Measurements from ENCODE around the gene CRIM1.

Gene CRIM1

DNA sequence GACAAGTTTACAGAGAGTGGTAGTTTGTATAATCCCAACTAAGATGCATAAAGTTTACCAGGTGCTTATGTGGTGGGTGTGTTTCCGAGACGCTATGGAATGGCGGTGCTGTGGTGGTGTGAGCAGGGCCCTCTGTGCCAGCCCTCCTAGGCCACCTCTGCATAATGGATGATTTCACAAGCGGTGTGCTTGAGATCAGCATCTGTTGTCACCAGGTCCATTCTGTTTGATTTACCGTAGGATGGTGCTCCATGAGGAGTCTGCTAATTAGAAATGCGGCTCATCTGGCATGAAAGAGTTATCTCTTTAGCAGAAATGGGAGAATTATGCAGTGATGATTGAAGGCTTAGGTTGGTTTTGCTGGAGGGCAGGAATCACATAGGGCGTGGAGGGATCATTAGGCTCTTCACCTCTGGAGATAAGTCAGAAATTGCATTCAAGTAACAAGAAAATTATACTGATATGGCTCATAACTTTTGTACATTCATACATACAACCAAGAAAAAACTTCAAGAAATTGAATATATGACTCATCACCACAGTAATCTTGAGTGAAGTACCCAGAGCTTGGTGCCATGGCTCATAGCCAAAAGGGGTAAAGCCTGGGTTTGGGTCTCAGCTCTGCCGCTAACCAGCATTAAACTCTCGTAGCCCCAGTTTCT is 41.4 kb downstream of the CRIM1 start:
- no peak for DNase-seq (ENCODE audit: low read depth)

DNA sequence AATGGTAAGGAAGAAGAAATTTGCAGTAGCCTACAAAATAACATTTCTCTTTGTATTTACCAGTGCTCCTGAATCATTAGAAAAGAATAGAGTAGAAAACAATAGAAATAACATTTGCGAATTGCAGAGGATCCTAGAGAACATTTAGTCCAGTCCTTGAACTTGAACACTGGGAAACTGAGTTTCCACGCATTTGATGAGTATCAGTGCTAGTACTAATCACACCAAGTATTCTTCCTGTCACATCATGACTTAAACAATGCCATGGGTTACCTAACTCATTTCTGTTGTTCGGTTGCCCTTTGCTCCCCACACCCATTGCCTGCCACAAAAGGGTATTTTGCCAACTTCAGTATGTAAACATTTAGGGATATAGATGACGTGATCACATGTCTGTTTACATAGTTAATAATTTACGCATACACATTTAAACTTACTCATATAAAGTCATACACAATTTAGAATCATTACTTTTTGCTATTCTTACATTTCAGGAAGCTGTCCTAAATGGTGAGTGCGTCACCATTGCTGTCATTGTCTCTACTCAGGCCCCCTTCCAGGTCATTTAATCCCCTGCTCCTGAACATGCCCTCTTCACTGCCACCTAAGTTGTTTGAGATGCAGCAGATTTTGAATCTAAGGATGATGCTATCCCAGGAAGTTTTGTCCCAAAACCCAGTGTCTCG is 42.3 kb downstream of the CRIM1 start:
- DNase-seq (ENCODE audit: low read depth): no peak

- DNase-seq (ENCODE audit: low read depth): no peak
Measured at GRCh38 chr2:36399050-36399449, 43.5 kb downstream of the CRIM1 start.

DNA sequence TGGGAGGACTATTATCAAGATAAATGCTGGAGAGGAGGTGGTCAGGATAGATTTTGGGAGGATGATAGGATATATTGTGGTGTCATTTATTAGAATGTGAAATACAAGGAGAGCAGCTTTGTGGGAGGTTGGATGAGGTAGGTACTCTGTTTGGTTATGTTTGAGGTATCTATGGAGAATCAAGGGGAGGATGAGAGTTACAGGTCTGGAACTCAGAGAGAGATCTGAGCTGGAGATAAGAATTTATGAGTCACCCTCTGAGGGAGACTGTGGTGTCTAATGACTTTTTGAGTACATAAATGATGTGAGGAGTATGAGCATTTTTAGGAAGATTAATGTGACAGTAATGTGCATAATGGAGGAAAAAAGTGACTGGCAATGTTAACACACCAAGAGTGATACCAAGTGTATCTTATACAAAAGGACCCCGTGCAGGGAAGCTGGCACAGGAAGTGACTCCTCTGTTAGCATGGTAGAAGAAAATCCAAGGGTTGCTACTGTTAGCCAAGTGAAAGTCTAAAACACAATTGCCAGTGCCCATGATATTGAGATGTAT is 48.2 kb downstream of the CRIM1 start:
- DNase-seq (ENCODE audit: low read depth): no peak

DNA sequence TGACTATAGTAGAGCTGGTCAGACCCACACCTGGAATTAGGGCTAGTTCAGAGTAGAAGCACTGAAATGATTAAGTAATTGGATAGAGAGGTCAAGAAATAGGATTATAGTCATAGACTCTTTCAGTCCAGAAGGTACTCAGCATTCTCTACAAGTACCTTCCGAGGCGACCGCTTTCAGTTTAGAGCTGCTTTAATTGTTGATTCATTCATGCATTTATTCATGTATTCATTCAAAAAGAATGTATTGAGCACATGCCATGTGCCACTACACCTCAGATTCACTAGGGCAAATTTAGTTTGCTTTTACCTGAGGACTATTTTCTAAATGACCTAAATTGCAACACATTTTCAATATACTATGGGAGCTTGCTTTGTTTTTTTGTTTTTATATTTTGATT is 48.7 kb downstream of the CRIM1 start:
- no peak for DNase-seq (ENCODE audit: low read depth)

DNA sequence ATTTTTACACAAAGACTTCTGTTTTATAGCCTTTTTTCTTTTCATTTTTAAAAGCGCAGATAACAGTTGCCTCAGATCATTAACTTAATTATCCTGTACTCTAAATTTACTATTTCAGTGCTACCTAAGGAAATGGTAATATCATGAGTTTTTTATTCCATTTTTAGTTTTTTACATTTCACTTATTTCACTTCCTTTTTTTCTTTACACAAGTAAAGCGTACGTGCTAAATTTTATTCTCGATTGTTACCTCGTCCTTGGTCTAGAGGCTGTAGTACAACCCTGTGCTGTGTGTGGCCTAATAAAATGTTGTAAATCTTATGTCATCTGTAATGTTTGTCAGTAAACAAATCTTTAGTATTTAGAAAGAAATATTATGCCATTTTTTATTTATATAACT is 49.2 kb downstream of the CRIM1 start:
- DNase-seq (ENCODE audit: low read depth): no peak

- DNase-seq (ENCODE audit: low read depth): no peak
Measured at GRCh38 chr2:36405183-36405582, 49.6 kb downstream of the CRIM1 start.

DNA sequence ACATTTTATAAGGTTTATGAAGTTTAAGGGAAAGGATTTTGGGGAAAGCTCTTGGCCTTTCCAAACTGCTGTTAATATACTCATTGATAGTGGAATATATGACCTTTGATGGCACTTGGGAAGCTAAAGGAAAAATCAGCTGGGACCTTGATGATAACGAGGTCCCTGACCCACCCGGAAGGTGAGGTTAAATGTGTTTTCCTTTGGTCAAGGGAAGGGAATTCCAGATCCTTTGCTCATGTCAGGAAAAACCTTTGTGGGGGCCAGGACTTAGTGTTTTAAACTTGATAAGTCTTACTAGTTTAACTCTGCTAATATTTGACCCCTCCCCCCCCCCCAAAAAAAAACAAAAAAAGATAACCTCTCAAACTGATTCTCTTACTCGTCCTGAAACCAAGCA is 50.7 kb downstream of the CRIM1 start:
- DNase-seq (ENCODE audit: low read depth): no peak

- DNase-seq (ENCODE audit: low read depth): no peak
Measured at GRCh38 chr2:36407413-36407812, 51.8 kb downstream of the CRIM1 start.

DNA sequence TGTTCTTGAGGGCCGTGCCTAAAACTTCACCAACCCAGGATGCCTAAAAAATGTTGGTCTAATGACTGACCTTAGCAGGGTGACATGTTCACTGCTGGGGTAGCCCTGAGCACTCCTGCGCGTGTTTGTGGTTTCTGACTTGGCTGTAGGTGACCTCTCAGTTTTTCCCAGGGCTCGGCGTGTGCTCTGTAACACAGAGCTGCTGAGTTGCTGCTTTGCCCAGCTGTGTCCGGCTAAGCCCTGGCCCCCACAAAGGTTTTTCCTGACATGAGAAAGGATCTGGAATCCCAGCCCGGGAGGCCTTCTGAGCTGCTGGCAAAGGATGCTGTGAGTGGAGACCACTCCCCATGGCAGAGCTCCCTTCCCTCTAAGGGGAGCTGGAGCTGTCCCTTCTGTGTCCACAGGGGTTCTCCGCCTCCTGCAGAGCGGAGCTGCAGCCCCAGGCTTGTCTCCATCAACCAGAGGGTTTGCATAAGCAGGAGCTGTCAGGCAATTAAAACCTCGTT is 52.7 kb downstream of the CRIM1 start:
- no peak for DNase-seq (ENCODE audit: low read depth)

- DNase-seq (ENCODE audit: low read depth): no peak
Measured at GRCh38 chr2:36409335-36409734, 53.8 kb downstream of the CRIM1 start.

- no peak for DNase-seq (ENCODE audit: low read depth)
Measured at GRCh38 chr2:36409935-36410334, 54.4 kb downstream of the CRIM1 start.

GRCh38 chr2:36410681-36411080 is 55.1 kb downstream of the CRIM1 start:
- no peak for DNase-seq (ENCODE audit: low read depth)

GRCh38 chr2:36411962-36412444 is 56.4 kb downstream of the CRIM1 start:
- no peak for DNase-seq (ENCODE audit: low read depth)

- peak; percentile 33 for DNase-seq (ENCODE audit: low read depth)
Measured at GRCh38 chr2:36413218-36413617, 57.6 kb downstream of the CRIM1 start.

GRCh38 chr2:36414307-36414706 is 58.7 kb downstream of the CRIM1 start:
- DNase-seq (ENCODE audit: low read depth): no peak

DNA sequence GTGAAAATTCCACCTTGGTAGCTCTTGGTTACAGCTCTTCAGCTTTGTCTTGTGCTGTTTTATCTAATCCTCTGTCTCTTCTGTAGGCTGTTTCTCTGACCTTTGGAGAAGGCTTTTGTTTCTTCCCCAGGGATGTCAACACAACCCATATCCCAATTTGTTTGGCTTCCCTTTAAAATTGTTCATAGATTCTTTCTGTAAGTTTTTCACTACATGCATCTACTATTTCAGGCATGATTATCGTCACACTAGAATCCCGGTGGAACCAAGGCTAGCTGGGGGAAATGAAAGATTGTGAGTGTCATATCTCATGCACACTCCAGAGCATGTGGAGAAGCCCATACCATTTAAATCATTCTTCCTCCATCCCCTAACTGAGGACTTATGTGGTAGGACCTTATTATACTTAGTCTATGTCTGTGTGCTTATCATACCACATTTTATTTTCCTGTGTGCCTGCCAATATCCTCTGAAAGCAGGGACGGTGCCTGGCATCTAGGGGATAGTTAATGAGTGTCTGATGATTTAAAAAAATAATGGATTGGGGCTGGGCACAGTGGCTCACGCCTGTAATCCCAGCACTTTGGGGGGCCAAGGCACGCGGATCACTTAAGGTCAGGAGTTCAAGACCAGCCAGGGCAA is 59.9 kb downstream of the CRIM1 start:
- no peak for DNase-seq (ENCODE audit: low read depth)

DNA sequence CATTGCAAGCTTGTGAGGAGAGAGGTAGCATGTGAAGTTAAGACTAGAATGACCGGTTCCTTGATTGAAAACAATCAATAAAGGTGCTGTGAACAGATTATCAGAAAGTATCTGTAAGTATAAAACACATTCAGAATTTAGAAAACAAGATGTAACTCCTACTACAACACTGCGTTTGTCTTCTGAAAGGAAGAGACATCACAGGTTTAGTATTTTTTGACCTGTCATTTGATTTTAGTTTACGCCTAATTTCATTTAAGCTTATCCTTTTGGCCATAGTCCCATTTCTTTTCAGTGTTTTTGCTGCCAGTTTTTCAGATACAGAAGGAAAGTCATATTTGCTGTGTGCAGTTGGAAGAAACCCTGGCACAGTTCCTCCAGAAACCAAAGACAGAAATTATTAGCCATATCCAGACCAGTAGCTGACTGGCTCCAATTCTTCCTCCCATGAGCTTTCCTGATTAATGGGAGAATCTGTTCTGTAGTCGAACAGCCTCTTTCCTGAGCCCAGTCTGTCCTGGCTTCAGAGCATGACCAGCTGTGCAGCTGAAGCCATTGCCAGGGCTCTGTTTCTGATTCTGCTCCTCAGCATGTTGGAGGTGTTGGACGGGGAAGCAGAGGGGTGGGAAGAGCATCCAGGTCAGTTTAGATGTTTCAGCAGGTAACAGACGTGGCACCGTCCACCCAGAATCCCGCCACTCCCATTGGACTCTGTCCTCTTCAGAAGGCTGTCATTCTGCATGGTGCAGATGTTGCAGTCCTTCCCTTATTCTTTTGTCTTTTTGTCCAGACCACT is 61.0 kb downstream of the CRIM1 start:
- no peak for DNase-seq (ENCODE audit: low read depth)

GRCh38 chr2:36420569-36421181 is 65.1 kb downstream of the CRIM1 start:
- DNase-seq (ENCODE audit: low read depth): no peak

DNA sequence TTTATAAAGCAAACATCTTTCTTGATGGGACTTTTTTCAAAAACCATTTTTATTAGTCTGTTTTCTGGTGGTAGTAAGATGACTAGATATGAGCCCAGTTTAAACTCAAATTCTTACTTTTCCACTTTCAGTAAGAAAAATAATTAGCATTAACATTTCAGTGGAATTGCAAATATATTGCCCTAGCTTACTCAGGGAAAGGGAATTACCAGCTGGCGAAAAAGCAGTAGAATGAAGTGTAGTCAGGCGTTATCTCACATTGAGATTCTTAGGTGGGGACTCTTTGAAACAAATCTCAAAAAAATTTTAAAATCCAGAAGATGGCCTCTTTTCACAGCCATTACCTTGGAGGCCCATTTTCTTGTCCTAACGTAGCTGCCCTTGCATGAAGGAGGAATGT is 65.8 kb downstream of the CRIM1 start:
- DNase-seq (ENCODE audit: low read depth): no peak

DNA sequence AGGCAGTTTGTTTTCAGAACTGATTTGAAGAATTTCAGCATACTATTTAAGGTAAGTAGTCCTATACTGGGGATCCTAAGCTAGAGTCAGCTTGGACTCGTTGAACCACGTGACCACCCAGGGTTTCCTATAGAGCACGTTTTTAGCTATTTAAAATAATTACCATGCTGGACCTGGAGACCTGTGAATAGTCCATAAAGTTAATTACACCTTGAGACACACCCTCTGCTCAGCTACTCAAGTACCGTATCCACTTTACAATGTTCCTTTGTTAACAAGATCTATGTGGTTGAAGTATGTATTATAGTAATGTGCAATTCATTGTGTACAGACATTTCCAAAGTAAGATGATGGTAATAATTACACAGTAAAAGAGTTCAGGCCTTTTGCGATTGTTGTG is 67.6 kb downstream of the CRIM1 start:
- no peak for DNase-seq (ENCODE audit: low read depth)

Data from fibroblast of the conjunctiva (primary cell).